ENCODE data around the gene FBXO33. TPM values are rescaled to one million over a fixed set of nuclear protein-coding genes. Genes with fewer than 3 reads are reported as not detected.

FBXO33 gene, protein sequence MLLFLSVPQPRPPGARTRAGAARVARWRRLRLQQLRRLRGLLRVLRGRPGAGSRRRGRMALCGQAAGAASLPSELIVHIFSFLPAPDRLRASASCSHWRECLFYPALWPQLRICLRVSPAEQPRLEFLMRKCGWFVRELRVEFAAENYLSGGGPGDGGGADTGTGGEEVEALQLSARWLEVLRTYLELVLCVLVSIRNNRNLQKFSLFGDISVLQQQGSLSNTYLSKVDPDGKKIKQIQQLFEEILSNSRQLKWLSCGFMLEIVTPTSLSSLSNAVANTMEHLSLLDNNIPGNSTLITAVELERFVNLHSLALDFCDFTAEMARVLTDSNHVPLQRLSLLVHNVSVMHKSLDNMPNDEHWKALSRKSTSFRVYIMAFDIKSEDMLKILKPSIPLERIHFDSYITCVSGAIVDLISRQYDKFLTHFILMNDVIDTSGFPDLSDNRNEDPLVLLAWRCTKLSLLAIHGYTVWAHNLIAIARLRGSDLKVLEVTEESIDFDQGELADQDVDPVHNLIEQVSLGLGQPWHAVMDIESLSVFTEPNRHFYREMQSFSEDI
- total RNA-seq (2014; rRNA removed; shearing (Covaris generic)), result 15.3 TPM in 2 replicates

DNA sequence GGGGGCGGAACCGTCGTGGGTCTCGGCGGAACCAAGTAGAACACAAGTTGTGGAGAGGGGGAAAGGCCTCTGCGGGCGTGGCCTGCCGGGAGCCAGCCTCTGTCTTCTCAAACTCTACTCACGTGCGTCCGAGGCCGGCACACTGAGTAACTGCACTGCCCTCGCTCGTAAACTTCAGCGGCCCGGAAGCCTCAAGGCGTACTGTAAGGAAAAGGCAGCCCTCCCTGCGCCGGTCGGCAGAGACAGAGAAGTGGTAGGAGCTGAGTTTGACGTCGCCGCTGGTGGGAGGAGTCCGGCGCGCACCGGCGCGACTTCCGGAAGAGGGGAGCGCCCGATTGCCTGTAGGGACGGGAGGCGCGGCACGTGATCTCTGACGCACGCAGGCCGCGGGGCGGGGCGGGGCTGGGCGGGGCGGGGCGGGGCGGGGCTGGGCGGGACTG lies at the start of gene FBXO33:
FBXO33 (minus strand) TSS at position 255 of the 440 bp plus-strand sequence. CDS start 271 bp downstream, outside the sequence.
- DNase-seq, result peak; percentile 95 to 96
- Histone ChIP-seq H3K4me3 (peak within 1 kb of the TSS; percentile 97), H3K9me3 (replicated peaks) (no peaks in the 10 kb centered on the region), H3K27me3 (no peaks in the 10 kb centered on the region), H3K4me1 (no peaks in the 10 kb centered on the region), H3K27ac (peak within 1 kb of the TSS; percentile 100), H3K36me3 (no peaks in the 10 kb centered on the region)

DNA sequence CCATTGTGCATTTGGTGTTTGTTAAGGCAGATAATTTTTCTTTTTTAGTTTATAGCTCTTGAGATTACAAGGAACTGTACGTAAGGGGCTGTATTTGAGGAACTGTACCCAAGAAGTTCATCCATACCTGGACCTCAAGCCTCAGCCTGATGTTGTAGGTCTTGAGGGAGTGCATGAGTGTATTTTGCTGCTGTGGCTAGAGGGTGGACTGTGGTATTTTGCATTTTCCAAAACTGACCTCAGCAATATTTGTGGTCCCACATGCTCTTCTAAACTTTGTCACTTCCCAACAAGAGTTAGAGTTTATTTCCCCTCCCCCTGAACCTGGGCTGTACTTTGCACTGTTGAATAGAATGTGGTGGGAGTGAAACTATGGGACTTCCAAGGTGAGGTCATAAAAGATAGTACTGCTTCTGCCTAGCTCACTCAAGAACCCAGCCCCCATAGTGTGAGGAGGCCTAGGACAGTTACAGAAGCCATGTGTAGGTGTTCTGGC lies 42.2 kb upstream of the FBXO33 start:
- Histone ChIP-seq H3K4me1 (no peaks in the 10 kb centered on the region), H3K9me3 (replicated peaks) (no peaks in the 10 kb centered on the region), H3K4me3 (no peak overlapping the region), H3K36me3 (no peaks in the 10 kb centered on the region), H3K27ac (no peak overlapping the region), H3K27me3 (no peaks in the 10 kb centered on the region)
- no peak for DNase-seq

DNA sequence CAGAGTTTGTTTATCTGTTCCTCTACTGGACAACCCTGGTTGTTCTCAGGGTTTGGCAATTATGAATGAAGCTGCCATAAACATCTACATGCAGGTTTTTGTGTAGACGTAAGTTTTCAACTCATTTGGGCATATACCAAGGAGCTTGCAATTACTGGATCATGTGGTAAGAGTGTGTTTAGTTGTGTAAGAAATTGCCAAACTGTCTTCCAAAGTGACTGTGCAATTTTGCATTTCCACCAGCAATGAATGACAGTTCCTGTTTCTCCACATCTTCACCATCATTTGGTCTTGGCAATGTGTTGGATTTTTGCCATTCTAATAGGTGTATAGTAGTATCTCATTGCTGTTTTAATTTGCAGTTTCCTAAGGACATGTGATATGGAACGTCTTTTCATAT lies 39.8 kb upstream of the FBXO33 start:
- no peaks in the 10 kb centered on the region for H3K4me1 ChIP-seq
- H3K4me3 ChIP-seq, result no peak overlapping the region
- DNase-seq, result no peak

DNA sequence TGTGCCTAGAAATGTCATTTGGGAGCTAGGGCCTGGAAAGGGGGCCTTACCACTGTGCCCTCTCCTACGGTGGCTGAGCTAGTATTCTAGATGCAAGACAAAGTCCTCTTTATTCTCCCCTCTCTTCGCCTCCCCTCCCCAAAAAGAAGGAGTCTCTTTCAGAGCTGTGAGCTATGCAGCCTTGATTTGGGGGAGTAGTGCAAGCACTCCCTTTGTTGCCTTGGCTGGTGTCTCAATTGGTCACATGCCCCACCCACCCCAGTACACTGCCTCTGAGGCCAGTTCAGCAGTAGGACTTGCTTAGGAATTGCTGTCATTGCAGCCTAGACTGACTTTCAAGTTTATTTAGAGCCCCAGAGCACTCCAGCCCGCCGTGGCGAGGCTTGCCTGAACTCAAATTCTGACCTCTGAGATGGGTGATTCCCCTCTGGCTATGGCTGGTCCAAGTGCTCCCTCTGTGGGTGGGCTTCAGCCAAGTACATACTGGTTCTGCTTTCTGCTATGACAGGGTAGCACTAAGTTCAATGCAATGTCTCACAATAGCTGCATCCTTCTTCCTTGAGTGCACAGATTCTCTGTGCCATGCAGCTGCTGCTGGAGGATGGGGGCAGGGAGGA lies 37.0 kb upstream of the FBXO33 start:
- H3K27me3 ChIP-seq, result no peaks in the 10 kb centered on the region
- no peaks in the 10 kb centered on the region for H3K36me3 ChIP-seq

More for the DNA sequence above, 39.8 kb upstream of the FBXO33 start:
- no peaks in the 10 kb centered on the region for H3K27me3 ChIP-seq
- no peak overlapping the region for H3K27ac ChIP-seq
- no peaks in the 10 kb centered on the region for H3K9me3 ChIP-seq (replicated peaks)
- H3K36me3 ChIP-seq, result no peaks in the 10 kb centered on the region

DNA sequence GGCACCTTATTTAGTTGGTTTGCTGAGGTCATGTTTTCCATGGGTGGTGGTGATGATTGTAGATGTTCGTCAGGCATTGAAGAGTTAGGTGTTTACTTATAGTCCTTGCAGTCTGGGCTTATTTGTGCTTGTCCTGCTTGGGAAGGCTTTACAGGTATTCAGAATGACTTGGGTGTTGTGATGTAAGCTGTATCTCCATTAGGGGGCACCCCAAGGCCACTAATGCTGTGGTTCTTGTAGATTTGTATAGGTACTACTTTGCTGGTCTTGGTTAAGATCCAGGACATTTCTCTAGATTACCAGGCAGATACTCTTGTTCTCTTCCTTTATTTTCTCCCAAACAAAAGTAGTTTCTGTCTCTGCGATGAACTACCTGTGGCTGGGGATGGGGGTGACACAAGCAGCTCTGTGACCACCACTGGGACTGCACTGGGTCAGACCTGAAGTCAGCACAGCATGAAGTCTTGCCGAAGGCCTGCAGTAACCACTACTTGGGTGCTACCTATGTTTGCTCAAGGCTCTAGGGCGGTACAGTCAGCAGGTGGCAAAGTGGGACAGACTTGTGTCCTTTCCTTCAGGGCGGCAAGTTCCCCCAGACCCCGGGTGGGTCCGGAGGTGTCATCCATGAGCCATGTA lies 35.8 kb upstream of the FBXO33 start:
- H3K4me1 ChIP-seq, result no peaks in the 10 kb centered on the region
- no peaks in the 10 kb centered on the region for H3K9me3 ChIP-seq (replicated peaks)
- no peaks in the 10 kb centered on the region for H3K27me3 ChIP-seq
- H3K27ac ChIP-seq, result no peak overlapping the region
- no peak overlapping the region for H3K4me3 ChIP-seq
- DNase-seq, result peak; percentile 26 to 55
- no peaks in the 10 kb centered on the region for H3K36me3 ChIP-seq

More for the DNA sequence above, 37.0 kb upstream of the FBXO33 start:
- H3K4me1 ChIP-seq, result no peaks in the 10 kb centered on the region
- peak; percentile 61 to 68 for DNase-seq
- no peak overlapping the region for H3K4me3 ChIP-seq
- no peaks in the 10 kb centered on the region for H3K9me3 ChIP-seq (replicated peaks)
- H3K27ac ChIP-seq, result no peak overlapping the region

DNA sequence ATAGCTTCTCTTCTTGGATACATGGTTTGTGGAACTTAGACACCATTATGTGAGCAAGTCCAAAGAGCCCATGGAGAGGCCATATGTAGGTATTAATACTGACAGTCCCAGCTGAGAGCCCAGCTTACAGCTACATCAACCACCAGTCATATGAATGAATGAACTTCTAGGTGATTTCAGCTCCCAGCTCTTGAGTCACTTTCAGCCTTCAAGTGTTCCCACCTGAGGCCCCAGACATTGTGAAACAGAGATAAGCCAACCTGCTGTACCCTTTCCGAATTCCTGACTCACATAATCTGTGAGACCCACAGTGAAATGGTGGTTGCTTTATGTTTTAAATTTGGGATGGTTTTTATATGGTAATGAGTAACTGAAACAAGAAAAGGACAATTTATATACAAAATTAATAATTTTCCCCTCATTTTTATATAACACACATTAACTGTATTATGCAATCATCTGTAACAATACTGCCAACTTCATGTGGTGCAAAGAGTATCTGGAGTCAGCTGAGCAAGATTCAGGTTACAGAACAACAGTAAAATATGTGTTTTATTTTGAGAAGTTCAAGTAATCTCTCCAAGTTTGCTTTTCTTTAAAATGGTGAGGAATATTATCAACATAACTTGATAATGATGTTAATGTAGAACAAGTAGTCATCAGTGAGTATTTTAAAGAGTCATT lies 27.7 kb upstream of the FBXO33 start:
- Histone ChIP-seq H3K36me3 (no peaks in the 10 kb centered on the region), H3K4me3 (no peak overlapping the region), H3K9me3 (replicated peaks) (no peaks in the 10 kb centered on the region), H3K4me1 (no peaks in the 10 kb centered on the region), H3K27me3 (no peaks in the 10 kb centered on the region), H3K27ac (no peak overlapping the region)
- DNase-seq, result no peak

DNA sequence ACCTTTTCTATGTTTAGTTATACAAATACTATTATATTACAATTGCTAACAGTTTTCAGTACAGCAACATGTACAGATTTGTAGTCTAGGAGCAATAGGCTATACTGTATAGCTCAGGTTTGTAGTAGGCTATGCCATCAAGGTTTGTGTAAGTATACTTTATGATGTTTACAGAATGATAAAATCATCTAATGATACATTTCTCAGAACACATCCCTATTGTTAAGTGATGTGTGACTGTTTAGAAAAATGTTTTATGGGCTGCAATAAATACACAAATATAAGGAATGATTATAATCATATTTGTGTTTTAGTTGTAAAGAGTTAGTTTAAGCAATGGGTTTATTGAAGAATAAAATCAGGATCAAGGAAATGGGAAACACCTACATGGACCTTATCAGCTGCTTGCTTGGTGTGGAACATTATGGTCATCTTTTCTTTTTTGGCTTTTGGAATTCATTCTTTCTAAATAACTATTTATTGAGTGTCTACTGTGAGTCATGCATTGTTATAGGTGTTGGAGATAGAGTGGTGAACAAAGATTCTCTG lies 24.5 kb upstream of the FBXO33 start:
- Histone ChIP-seq H3K4me3 (no peak overlapping the region), H3K36me3 (no peaks in the 10 kb centered on the region), H3K4me1 (no peaks in the 10 kb centered on the region), H3K9me3 (replicated peaks) (0 out of 2 replicates have a peak, but pooled peaks cover 6% of the 10 kb centered on the region), H3K27me3 (no peaks in the 10 kb centered on the region), H3K27ac (no peak overlapping the region)
- DNase-seq, result no peak

DNA sequence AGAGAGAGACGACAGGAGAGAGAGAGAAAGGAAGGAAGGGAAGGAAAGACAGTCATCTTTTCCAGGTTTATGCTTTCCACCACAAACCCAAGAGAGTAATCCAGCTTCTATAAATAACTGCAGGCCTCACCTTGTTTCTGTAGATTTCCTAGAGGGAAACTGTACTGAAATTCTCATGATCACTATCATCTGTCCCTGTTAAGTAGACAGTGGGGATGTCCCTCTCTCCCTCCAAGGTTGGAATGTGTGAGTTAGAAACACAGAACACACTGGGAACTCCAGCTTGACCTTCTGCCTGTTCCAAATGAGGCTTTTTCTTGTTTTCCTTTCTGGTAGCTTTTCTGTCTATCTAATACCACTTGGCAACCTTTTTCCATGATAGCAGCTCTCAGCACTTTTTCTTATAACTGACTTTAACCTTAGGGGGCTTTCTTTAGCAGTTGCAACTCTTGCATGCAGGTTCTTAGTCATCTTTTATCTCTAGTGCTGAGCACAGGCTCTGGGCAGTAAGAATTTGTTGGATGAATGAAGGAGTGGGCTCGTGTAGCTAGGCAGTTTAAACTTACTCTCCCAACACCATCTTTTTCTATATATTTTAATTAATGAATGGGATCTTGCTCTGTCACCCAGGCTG lies 22.8 kb upstream of the FBXO33 start:
- Histone ChIP-seq H3K9me3 (replicated peaks) (0 out of 2 replicates have a peak, but pooled peaks cover 6% of the 10 kb centered on the region), H3K36me3 (no peaks in the 10 kb centered on the region), H3K4me3 (no peak overlapping the region), H3K4me1 (no peaks in the 10 kb centered on the region), H3K27me3 (no peaks in the 10 kb centered on the region), H3K27ac (no peak overlapping the region)
- DNase-seq, result no peak

DNA sequence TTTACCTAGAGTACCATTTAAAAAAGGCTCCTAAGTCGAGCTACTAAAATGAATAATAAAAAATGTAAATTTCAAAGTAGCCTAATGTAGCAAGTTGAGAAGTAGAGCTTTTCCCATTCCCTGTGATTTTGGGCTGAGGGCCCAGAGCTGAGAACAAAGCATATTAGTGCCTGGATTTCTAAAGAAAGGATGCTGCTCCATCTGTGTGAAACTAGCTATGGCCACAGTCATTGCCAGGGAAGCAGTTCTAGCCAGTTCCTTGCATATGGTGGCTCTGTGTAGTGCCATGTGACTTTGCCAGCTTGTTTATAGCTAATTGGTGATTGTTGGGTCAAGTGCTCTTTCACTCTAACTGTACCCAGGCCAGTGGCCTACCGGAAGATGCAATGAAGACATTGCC lies 20.4 kb upstream of the FBXO33 start:
- Histone ChIP-seq H3K4me3 (no peak overlapping the region), H3K4me1 (no peaks in the 10 kb centered on the region), H3K9me3 (replicated peaks) (0 out of 2 replicates have a peak, but pooled peaks cover 6% of the 10 kb centered on the region), H3K36me3 (no peaks in the 10 kb centered on the region), H3K27me3 (no peaks in the 10 kb centered on the region), H3K27ac (no peak overlapping the region)
- DNase-seq, result no peak

DNA sequence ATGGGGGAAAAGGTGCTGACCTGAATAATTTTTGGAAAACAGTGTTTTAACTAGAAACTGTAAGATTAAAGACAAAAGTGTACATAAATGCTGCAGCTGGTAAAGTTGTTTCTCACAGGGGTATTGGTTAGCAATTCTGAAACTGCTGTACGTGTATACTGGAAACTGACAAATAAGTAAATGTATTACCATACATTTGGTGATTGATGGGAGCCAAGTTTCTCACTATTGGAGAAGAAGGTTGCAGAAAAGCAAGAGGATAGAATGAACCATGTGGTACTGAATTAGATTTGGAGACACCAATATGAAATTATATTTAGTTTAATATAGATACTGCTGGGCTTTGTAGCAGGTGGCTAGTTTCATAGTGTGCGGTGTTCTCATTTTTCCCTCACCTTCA lies 19.6 kb upstream of the FBXO33 start:
- Histone ChIP-seq H3K9me3 (replicated peaks) (0 out of 2 replicates have a peak, but pooled peaks cover 6% of the 10 kb centered on the region), H3K27ac (no peak overlapping the region), H3K4me3 (no peak overlapping the region), H3K36me3 (no peaks in the 10 kb centered on the region), H3K27me3 (no peaks in the 10 kb centered on the region), H3K4me1 (no peaks in the 10 kb centered on the region)
- no peak for DNase-seq

DNA sequence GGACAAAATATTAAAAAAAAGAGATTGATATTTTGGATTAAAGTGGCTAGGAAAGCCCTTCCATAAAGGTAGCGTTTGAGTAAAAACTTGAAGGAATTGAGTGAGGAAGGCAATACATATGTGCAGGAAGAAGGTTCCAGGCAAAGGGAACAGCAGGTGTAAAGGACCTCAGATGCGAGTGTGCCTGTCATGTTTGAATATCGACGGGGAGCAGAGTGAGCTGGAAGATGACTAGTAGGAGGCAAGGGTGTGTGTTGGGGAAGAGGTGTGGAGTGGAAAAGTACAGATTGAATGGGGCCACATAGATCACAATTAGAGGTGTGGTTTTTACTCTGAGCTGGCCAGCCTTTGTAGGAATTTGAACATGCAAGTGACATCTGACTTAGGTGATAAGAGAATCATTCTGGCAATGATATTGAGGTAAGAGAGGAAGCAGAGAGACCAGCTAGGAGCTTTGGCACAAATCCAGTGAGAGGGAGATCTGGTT lies 15.0 kb upstream of the FBXO33 start:
- H3K36me3 ChIP-seq, result no peaks in the 10 kb centered on the region
- no peaks in the 10 kb centered on the region for H3K4me1 ChIP-seq
- no peaks in the 10 kb centered on the region for H3K27me3 ChIP-seq
- no peak overlapping the region for H3K4me3 ChIP-seq
- no peaks in the 10 kb centered on the region for H3K9me3 ChIP-seq (replicated peaks)
- DNase-seq, result no peak
- no peak overlapping the region for H3K27ac ChIP-seq

DNA sequence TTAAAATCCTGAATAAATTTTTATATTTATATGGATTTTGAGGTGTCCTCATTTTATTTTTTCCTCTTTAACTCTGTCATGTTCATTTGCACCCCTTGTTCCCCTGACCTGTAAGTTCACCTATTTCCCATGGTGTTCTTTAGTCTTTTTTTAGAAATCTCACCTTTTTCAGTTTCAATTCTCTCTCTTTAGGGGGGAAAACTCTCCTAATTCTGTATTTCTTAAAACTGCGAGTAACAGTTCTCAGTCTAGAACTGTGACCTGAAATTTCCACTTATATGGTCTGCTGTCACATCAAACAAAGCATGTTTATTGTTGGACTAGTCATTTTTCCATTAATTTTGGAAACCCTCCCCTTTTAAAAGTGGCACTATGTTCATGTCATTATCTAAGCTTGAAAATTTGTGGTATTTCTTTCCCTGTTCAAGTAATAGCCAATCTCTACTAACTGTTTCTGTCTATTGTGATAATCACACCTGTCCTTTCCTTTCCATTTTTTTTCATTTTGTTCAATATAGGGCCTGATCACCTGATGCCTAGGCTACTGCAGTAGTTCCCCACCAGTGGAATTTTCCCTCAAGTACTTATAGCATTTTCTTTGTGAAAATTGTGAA lies 14.0 kb upstream of the FBXO33 start:
- H3K36me3 ChIP-seq, result no peaks in the 10 kb centered on the region
- H3K4me3 ChIP-seq, result no peak overlapping the region
- no peak overlapping the region for H3K27ac ChIP-seq
- no peaks in the 10 kb centered on the region for H3K4me1 ChIP-seq
- no peaks in the 10 kb centered on the region for H3K27me3 ChIP-seq
- H3K9me3 ChIP-seq (replicated peaks), result no peaks in the 10 kb centered on the region
- DNase-seq, result no peak

DNA sequence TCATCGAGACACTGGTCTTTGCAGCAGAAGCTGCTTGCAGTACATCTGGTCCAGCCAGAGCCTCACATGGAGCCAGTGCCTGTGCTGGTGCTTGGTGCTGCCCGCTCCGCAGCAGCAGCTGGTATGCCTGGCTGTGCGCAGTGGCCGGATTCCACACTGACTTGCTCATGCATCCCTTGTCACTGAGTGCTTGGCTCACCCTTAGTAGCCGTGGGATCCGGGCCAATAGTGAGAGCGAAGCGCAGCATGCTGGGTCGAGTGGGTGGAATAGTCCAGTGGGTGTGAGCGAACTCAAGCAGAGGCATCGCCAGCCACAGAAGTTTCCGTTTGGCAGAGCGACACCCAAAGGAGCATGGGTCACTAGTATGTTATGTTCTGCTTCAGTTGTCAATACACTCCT lies 10.1 kb upstream of the FBXO33 start:
- H3K4me3 ChIP-seq, result no peak overlapping the region
- DNase-seq, result no peak
- H3K36me3 ChIP-seq, result no peaks in the 10 kb centered on the region; the same call in 1 of the 2 replicates
- no peak overlapping the region for H3K27ac ChIP-seq
- H3K27me3 ChIP-seq, result no peaks in the 10 kb centered on the region
- no peaks in the 10 kb centered on the region for H3K9me3 ChIP-seq (replicated peaks)
- no peaks in the 10 kb centered on the region for H3K4me1 ChIP-seq

All from SJCRH30 (cell line).